K562 (cell line): Measurements from ENCODE around the gene ARRDC5. TPM values are rescaled to one million over a fixed set of nuclear protein-coding genes. Genes with fewer than 3 reads are reported as not detected.

ENCODE experiments used
- CAMTA2 ChIP-seq: fragments of 250-450 bp; sonication (Bioruptor Pico); conservative IDR thresholded peaks from 2 replicates; pipeline ENCODE4 v1.5.1; 2022
- CBX2 ChIP-seq: fragments of 200-600 bp; sonication (generic); IDR thresholded peaks from one replicate; pipeline ENCODE4 v1.6.1; 2012; ENCODE audit warnings: mild to moderate bottlenecking, low read length, inconsistent platforms; ENCODE audit not compliant: insufficient read depth, poor library complexity, severe bottlenecking
- FOSL1 ChIP-seq: fragments of 200-800 bp; sonication (Bioruptor generic); conservative IDR thresholded peaks from 2 replicates; pipeline ENCODE4 v1.6.1; 2016; ENCODE audit warnings: missing genetic modification characterization, missing compliant biosample characterization
- GABPB1 ChIP-seq: sonication (generic); formaldehyde crosslinking; IDR thresholded peaks from 2 replicates; pipeline ENCODE4 v1.8.0; 2022; ENCODE audit warnings: mild to moderate bottlenecking, missing genetic modification reagents
- KAT7 ChIP-seq: sonication (generic); formaldehyde crosslinking; IDR thresholded peaks from 2 replicates; pipeline ENCODE4 v1.8.0; 2022; ENCODE audit warnings: missing genetic modification reagents, mild to moderate bottlenecking, borderline replicate concordance
- KDM1A ChIP-seq, 2 experiments: fragments of 450-650 bp; IDR thresholded peaks; 2 replicates each; pipeline ENCODE4 v1.6.1; 2016; ENCODE audit warnings: mild to moderate bottlenecking in 2 of 2
- KLF13 ChIP-seq: fragments of 450-650 bp; IDR thresholded peaks from 2 replicates; pipeline ENCODE4 v1.6.1; 2016; ENCODE audit warnings: missing genetic modification characterization, low read depth, mild to moderate bottlenecking, missing compliant biosample characterization, moderate library complexity, borderline replicate concordance
- NFIX ChIP-seq: fragments of 250-450 bp; sonication (Bioruptor Pico); IDR thresholded peaks from 2 replicates; pipeline ENCODE4 v1.4.0; 2020; ENCODE audit warnings: low read depth, mild to moderate bottlenecking, moderate library complexity
- PHTF2 ChIP-seq: fragments of 250-450 bp; sonication (Bioruptor Pico); IDR thresholded peaks from 2 replicates; pipeline ENCODE4 v1.5.0; 2021; ENCODE audit warnings: mild to moderate bottlenecking
- SMC3 ChIP-seq: conservative IDR thresholded peaks from 2 replicates; pipeline ENCODE4 v1.6.1; 2011; ENCODE audit warnings: low read depth, low read length, improper control_type of control experiment; ENCODE audit not compliant: insufficient read depth
- TCF3 ChIP-seq: sonication (generic); formaldehyde crosslinking; IDR thresholded peaks from 2 replicates; pipeline ENCODE4 v1.4.0; 2020; ENCODE audit warnings: mild to moderate bottlenecking, missing genetic modification reagents
- XRCC3 ChIP-seq: fragments of 450-650 bp; IDR thresholded peaks from 2 replicates; pipeline ENCODE4 v1.6.1; 2017; ENCODE audit warnings: mild to moderate bottlenecking, moderate library complexity
- ZBTB7A ChIP-seq: IDR thresholded peaks from 2 replicates; pipeline ENCODE4 v1.6.1; 2011; ENCODE audit warnings: low read depth, mild to moderate bottlenecking, low read length, moderate library complexity, borderline replicate concordance; ENCODE audit not compliant: control insufficient read depth
- ZC3H8 ChIP-seq: fragments of 450-650 bp; IDR thresholded peaks from 2 replicates; pipeline ENCODE4 v1.6.1; 2017
- ZNF695 ChIP-seq: fragments of 450-650 bp; formaldehyde crosslinking; IDR thresholded peaks from 2 replicates; pipeline ENCODE4 v1.4.0; 2020; ENCODE audit warnings: mild to moderate bottlenecking, moderate library complexity
- polyA plus RNA-seq, 8 experiments: library from polyadenylated mRNA; depleted of rRNA in 4 of 8; stranded (reverse) in 5 of 8; unstranded in 3 of 8; fragments of >200 nt; fragmentation: Nextera tagmentation in 2 of 8; fragmentation: Illumina TruSeq in 1 of 8; extraction: Ambion mirVana in 2 of 8; extraction: Trizol in 1 of 8; gene quantifications; 2 replicates each; pipeline versions ENCODE4 v1.2.1 to v1.2.3, GENCODE V29; 2011 to 2014; ENCODE audit warnings: inconsistent platforms in 1 of 8, missing spikeins in 1 of 8
- total RNA-seq, 7 experiments: library from RNA; depleted of rRNA in 6 of 7; stranded (reverse); fragments of >200 nt in 6 of 7; fragmentation: Illumina TruSeq in 2 of 7; extraction: Trizol in 2 of 7; gene quantifications; 2 replicates each; pipeline versions ENCODE4 v1.2.1 to v1.2.3, GENCODE V29; 2011 to 2021; ENCODE audit warnings: low replicate concordance in 1 of 7
- TF ChIP-seq, protein P1 (sequence below): sonication (generic); formaldehyde crosslinking; IDR thresholded peaks from 2 replicates; pipeline ENCODE4 v1.8.1; 2023; ENCODE audit warnings: mild to moderate bottlenecking, missing genetic modification reagents, moderate library complexity
- TF ChIP-seq, protein P2 (sequence below): fragments of 450-650 bp; formaldehyde crosslinking; IDR thresholded peaks from 2 replicates; pipeline ENCODE4 v1.4.0; 2022; ENCODE audit warnings: mild to moderate bottlenecking, moderate library complexity
- TF ChIP-seq, protein P3 (sequence below): fragments of 450-650 bp; conservative IDR thresholded peaks from 2 replicates; pipeline ENCODE4 v1.6.1; 2016; ENCODE audit warnings: missing genetic modification characterization, low read depth, mild to moderate bottlenecking, missing compliant biosample characterization, moderate library complexity
- TF ChIP-seq, protein P4 (sequence below), 2 experiments: fragments of 450-650 bp; IDR thresholded peaks; 2 replicates each; pipeline ENCODE4 v1.6.1; 2016
- TF ChIP-seq, protein P5 (sequence below), 2 experiments: IDR thresholded peaks; 2 replicates each; pipeline ENCODE4 v1.6.1; 2011; ENCODE audit warnings: borderline replicate concordance in 1 of 2, control low read depth in 1 of 2, low read depth in 1 of 2, low read length in 1 of 2, mild to moderate bottlenecking in 1 of 2, mixed read lengths in 1 of 2, moderate library complexity in 1 of 2; ENCODE audit not compliant: insufficient read depth in 1 of 2, insufficient read length in 1 of 2, poor library complexity in 1 of 2, severe bottlenecking in 1 of 2; ENCODE audit errors: extremely low read depth in 1 of 2

The ARRDC5 gene
- total and polyA plus RNA-seq, 9 of the 15 experiments (the other 6 are each of a cell fraction or from before 2014, with no cell fraction given) = not detected

DNA sequence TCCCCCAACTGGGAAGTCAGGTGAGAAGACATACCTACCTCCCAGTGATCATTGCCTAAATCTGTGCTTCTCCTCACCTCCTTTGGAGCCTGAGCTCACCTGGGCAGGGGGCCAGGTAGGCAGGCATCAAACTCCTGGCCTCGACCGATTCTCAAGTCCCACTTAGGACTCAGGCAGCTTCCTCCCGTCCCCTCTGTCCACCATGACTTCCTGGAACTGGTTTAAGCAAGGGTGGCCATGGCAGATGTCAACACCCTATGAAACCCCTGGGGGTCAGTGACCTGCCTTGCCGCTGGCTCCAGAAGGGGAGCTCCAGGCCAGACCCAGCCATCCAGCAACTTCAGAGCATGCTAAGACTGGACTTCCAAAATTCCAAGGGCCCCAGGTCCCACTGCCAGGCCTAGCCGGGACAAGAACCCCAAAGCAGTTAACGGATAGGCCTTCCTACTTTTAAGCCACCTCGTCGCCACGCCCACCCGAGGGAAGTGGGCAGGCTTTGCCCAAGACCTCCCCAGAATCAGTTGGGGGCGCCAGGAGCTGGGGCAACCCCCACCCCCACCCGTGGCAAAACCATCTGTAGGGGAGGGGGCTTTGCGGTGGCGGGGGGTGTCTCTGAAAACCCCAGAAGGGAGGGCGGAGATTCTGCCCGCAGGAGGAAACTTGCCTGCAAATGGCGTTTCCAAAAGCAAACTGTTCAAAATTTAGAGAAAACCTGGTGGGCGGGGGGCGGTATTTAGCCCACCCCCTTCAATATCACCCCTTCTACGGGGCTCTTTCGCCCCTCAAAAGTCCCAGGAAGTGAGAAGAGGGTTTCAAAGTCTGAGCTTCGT, 35.9 kb downstream of the ARRDC5 start (continued):
- TF ChIP-seq FOSL1 (tag) = no peak
- TF ChIP-seq ZNF695 (CRISPR knock-in tag) = no peak
- no peak for TF ChIP-seq KDM1A (IDR thresholded peaks at IDR 0.05)
- no peak for TF ChIP-seq XRCC3
- no peak for TF ChIP-seq PHTF2 (CRISPR knock-in tag)
- TF ChIP-seq, protein P1, sequence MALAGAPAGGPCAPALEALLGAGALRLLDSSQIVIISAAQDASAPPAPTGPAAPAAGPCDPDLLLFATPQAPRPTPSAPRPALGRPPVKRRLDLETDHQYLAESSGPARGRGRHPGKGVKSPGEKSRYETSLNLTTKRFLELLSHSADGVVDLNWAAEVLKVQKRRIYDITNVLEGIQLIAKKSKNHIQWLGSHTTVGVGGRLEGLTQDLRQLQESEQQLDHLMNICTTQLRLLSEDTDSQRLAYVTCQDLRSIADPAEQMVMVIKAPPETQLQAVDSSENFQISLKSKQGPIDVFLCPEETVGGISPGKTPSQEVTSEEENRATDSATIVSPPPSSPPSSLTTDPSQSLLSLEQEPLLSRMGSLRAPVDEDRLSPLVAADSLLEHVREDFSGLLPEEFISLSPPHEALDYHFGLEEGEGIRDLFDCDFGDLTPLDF = no peak
- TF ChIP-seq, protein P2, sequence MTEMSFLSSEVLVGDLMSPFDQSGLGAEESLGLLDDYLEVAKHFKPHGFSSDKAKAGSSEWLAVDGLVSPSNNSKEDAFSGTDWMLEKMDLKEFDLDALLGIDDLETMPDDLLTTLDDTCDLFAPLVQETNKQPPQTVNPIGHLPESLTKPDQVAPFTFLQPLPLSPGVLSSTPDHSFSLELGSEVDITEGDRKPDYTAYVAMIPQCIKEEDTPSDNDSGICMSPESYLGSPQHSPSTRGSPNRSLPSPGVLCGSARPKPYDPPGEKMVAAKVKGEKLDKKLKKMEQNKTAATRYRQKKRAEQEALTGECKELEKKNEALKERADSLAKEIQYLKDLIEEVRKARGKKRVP (CRISPR knock-in tag) = no peak
- no peak for TF ChIP-seq ZC3H8
- TF ChIP-seq GABPB1 (CRISPR knock-in tag) = 0 out of 2 replicates have a peak, but pooled peaks have one; percentile 13
- no peak for TF ChIP-seq NFIX (CRISPR knock-in tag)
- no peak for TF ChIP-seq KAT7 (CRISPR knock-in tag)
- TF ChIP-seq KLF13 = peak; percentile 36; the same call in 1 of the 2 replicates
- TF ChIP-seq SMC3 = 0 out of 2 replicates have a peak, but pooled peaks have one; percentile 4
- TF ChIP-seq, protein P3, sequence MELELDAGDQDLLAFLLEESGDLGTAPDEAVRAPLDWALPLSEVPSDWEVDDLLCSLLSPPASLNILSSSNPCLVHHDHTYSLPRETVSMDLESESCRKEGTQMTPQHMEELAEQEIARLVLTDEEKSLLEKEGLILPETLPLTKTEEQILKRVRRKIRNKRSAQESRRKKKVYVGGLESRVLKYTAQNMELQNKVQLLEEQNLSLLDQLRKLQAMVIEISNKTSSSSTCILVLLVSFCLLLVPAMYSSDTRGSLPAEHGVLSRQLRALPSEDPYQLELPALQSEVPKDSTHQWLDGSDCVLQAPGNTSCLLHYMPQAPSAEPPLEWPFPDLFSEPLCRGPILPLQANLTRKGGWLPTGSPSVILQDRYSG (tag) = no peak
- peak; percentile 73; the same call in 1 of the 2 replicates for TF ChIP-seq ZBTB7A
- no peak for TF ChIP-seq CAMTA2 (CRISPR knock-in tag)
- no peak for TF ChIP-seq TCF3 (CRISPR knock-in tag)
- TF ChIP-seq, protein P4, sequence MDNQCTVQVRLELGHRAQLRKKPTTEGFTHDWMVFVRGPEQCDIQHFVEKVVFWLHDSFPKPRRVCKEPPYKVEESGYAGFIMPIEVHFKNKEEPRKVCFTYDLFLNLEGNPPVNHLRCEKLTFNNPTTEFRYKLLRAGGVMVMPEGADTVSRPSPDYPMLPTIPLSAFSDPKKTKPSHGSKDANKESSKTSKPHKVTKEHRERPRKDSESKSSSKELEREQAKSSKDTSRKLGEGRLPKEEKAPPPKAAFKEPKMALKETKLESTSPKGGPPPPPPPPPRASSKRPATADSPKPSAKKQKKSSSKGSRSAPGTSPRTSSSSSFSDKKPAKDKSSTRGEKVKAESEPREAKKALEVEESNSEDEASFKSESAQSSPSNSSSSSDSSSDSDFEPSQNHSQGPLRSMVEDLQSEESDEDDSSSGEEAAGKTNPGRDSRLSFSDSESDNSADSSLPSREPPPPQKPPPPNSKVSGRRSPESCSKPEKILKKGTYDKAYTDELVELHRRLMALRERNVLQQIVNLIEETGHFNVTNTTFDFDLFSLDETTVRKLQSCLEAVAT (IDR thresholded peaks at IDR 0.05) = no peak
- no peak for TF ChIP-seq CBX2
- TF ChIP-seq, protein P5, sequence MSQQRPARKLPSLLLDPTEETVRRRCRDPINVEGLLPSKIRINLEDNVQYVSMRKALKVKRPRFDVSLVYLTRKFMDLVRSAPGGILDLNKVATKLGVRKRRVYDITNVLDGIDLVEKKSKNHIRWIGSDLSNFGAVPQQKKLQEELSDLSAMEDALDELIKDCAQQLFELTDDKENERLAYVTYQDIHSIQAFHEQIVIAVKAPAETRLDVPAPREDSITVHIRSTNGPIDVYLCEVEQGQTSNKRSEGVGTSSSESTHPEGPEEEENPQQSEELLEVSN (IDR thresholded peaks at IDR 0.05; ENCODE audit: borderline replicate concordance in 1 of 2, extremely low read depth in 1 of 2, insufficient read depth in 1 of 2, insufficient read length in 1 of 2, low read depth in 1 of 2, low read length in 1 of 2, poor library complexity in 1 of 2, severe bottlenecking in 1 of 2) = peak in 1 of 2 experiments; percentile 16
